ENCODE data around the gene PTPRO.
"Not testable (repeated sequence)": the region's sequence is repeated elsewhere in the genome, so short reads cannot be mapped to it uniquely, and the experiment has no call there.

The PTPRO gene

GRCh38 chr12:15613981-15614380 is 291.7 kb downstream of the PTPRO start:
- no peak for DNase-seq

- not testable (repeated sequence) for DNase-seq
Measured at GRCh38 chr12:15616495-15616894, 294.2 kb downstream of the PTPRO start.

GRCh38 chr12:15620741-15621539 is 298.6 kb downstream of the PTPRO start:
- no peak for DNase-seq

- no peak for DNase-seq
Measured at GRCh38 chr12:15625075-15625474, 302.8 kb downstream of the PTPRO start.

GRCh38 chr12:15627995-15628945 is 306.0 kb downstream of the PTPRO start:
- DNase-seq: no peak

- DNase-seq: no peak
Measured at GRCh38 chr12:15629108-15629507, 306.8 kb downstream of the PTPRO start.

GRCh38 chr12:15629761-15630160 is 307.5 kb downstream of the PTPRO start:
- no peak for DNase-seq

GRCh38 chr12:15631007-15631715 is 308.9 kb downstream of the PTPRO start:
- no peak for DNase-seq

GRCh38 chr12:15632708-15633107 is 310.4 kb downstream of the PTPRO start:
- no peak for DNase-seq

GRCh38 chr12:15633201-15633600 is 310.9 kb downstream of the PTPRO start:
- DNase-seq: no peak

- no peak for DNase-seq
Measured at GRCh38 chr12:15634010-15634683, 311.8 kb downstream of the PTPRO start.

GRCh38 chr12:15636060-15636890 is 314.0 kb downstream of the PTPRO start:
- DNase-seq: no peak

- no peak for DNase-seq
Measured at GRCh38 chr12:15638231-15638630, 315.9 kb downstream of the PTPRO start.

- no peak for DNase-seq
Measured at GRCh38 chr12:15644700-15645099, 322.4 kb downstream of the PTPRO start.

GRCh38 chr12:15646581-15646980 is 324.3 kb downstream of the PTPRO start:
- DNase-seq: no peak

Data from NCI-H446 (cell line).